GM13977 (cell line): ENCODE measurements around the gene HCN4.

Experiments used
- DNase-seq: peaks from one replicate; pipeline ENCODE4 v3.0.0; 2012; ENCODE audit warnings: low spot score
- CTCF ChIP-seq: IDR thresholded peaks from 2 replicates; pipeline ENCODE4 v1.5.1; 2012; ENCODE audit warnings: mild to moderate bottlenecking, control low read depth; ENCODE audit not compliant: insufficient read depth; ENCODE audit errors: extremely low read depth, missing control alignments
- in situ Hi-C: fragments of 300-500 bp; cut with MboI; formaldehyde crosslinking; loops from one replicate; pipeline ENCODE4 v1.12.0; 2022; ENCODE audit warnings: low sequenced_read_pairs, low pct_unique_long_range_greater_than_20kb, mixed read lengths, inconsistent platforms; ENCODE audit not compliant: unreplicated experiment

Gene HCN4

GRCh38 chr15:73323956-73324355 lies 44.8 kb downstream of the HCN4 start:
- DNase-seq, result no peak
- in situ Hi-C loops, result no loop called here
- TF ChIP-seq CTCF, result no peak

- DNase-seq, result no peak
- in situ Hi-C loops, result no loop called here
- no peak for TF ChIP-seq CTCF
Measured at GRCh38 chr15:73323374-73323955, 45.3 kb downstream of the HCN4 start.

GRCh38 chr15:73322665-73323373 lies 45.9 kb downstream of the HCN4 start:
- no peak for TF ChIP-seq CTCF
- in situ Hi-C loops, result no loop called here

GRCh38 chr15:73321496-73322450 lies 47.0 kb downstream of the HCN4 start:
- DNase-seq, result no peak
- in situ Hi-C loops, result no loop called here
- no peak for TF ChIP-seq CTCF

More at GRCh38 chr15:73322665-73323373, 45.9 kb downstream of the HCN4 start:
- no peak for DNase-seq

GRCh38 chr15:73320619-73321180 lies 48.1 kb downstream of the HCN4 start:
- in situ Hi-C loops, result no loop called here
- TF ChIP-seq CTCF, result no peak
- DNase-seq, result no peak
